ENCODE measurements around the gene PGAP3. TPM values are rescaled to one million over a fixed set of nuclear protein-coding genes. Genes with fewer than 3 reads are reported as not detected.
"Not testable (repeated sequence)": the region's sequence is repeated elsewhere in the genome, so short reads cannot be mapped to it uniquely, and the experiment has no call there.

The PGAP3 gene
- total and polyA plus RNA-seq, 4 donors, result 9.7 to 30.4 (median 25.9) TPM

DNA sequence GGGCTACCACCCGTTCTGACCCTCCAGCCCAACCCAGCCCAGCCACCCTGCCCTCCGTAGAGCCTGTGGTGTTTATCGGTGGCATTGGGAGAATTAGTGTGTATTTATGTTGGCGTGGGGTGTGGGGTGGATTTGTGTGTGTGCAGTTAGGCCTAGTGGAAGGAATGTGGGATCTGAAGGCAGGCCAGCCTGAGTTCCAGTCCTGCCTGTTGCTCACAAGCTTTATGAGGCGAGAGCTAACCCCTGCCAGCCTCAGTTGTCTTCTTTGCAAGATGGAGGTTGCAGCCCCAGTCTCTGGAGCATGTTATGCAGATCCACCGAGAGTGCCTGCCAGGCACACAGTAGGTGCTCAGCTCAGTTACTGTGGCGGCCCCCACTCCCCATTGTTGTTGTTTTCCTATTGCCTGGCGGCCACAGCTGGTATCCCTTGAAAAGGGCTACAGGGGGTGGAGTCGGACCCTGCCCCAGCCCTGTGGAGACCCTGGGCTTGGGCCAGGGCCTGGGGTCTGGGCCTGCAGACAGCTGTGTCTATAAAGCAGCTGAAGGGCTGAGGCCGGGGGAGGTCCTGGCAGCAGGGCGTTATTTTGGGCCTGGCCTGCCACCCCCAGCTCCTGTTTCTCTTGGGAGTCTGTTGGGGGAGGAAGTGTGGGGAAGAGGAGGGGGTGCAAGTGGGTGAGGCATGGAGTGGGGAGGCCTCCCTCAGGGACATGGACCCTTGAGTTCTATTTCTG lies 17.1 kb upstream of the PGAP3 start:
- peaks cover 51% of the 10 kb centered on the region for H3K4me1 ChIP-seq (ENCODE audit: control insufficient read depth, insufficient read depth, low read length)
- H3K36me3 ChIP-seq (ENCODE audit: control insufficient read depth, insufficient read depth, low read length), result peaks cover 39% of the 10 kb centered on the region
- no peaks in the 10 kb centered on the region for H3K9me3 ChIP-seq (ENCODE audit: control insufficient read depth, insufficient read depth, low read length)
- WGBS (ENCODE audit: insufficient coverage), result 45% methylated on average over 10 of the region's 11 CpGs
- H3K27me3 ChIP-seq (ENCODE audit: control insufficient read depth, insufficient read depth, low read length), result peaks cover 12% of the 10 kb centered on the region
- no peak overlapping the region for H3K4me3 ChIP-seq (ENCODE audit: low read depth, low read length)
- peak in 1 of 6 donors; percentile 48 for DNase-seq (ENCODE audit: low read depth in 4 of 6, low spot score in 6 of 6)
- peak overlapping the region; percentile 57 for H3K27ac ChIP-seq (ENCODE audit: low read depth, low read length)

DNA sequence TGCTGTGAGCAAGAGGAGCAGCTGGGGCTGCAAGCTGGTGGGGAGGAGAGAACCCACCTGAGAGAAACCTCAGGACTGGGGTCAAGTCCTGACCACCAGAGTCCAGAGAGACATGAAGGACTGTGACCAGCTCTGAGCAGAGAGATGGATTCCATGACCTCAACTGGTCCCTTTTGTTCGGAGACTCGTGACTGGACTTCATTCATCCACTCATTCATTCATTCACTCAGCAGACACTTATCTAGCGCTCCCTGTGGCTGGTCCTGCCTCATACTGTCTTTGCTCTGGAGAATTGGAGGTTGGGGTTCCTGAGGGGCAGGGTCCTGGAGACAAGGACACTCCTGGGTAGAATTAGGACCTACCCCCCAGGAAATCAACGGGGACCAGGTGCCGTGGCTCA lies 16.1 kb upstream of the PGAP3 start:
- WGBS (ENCODE audit: insufficient coverage), result 100% methylated on average over 2 of the region's 5 CpGs
- Histone ChIP-seq H3K36me3 (ENCODE audit: control insufficient read depth, insufficient read depth, low read length) (peaks cover 28% of the 10 kb centered on the region), H3K4me1 (ENCODE audit: control insufficient read depth, insufficient read depth, low read length) (peaks cover 54% of the 10 kb centered on the region), H3K27ac (ENCODE audit: low read depth, low read length) (no peak overlapping the region), H3K4me3 (ENCODE audit: low read depth, low read length) (no peak overlapping the region), H3K27me3 (ENCODE audit: control insufficient read depth, insufficient read depth, low read length) (peaks cover 21% of the 10 kb centered on the region), H3K9me3 (ENCODE audit: control insufficient read depth, insufficient read depth, low read length) (no peaks in the 10 kb centered on the region)
- DNase-seq (ENCODE audit: low read depth in 4 of 6, low spot score in 6 of 6), result no peak

- no peak overlapping the region for H3K4me3 ChIP-seq (ENCODE audit: low read depth, low read length)
- DNase-seq (ENCODE audit: low read depth in 4 of 6, low spot score in 6 of 6), result peak in 1 of 6 donors; percentile 38
- peaks cover 54% of the 10 kb centered on the region for H3K4me1 ChIP-seq (ENCODE audit: control insufficient read depth, insufficient read depth, low read length)
- peaks cover 22% of the 10 kb centered on the region for H3K27me3 ChIP-seq (ENCODE audit: control insufficient read depth, insufficient read depth, low read length)
- no peaks in the 10 kb centered on the region for H3K9me3 ChIP-seq (ENCODE audit: control insufficient read depth, insufficient read depth, low read length)
- peak overlapping the region; percentile 22 for H3K27ac ChIP-seq (ENCODE audit: low read depth, low read length)
- 47% methylated on average over 6 of the region's 12 CpGs for WGBS (ENCODE audit: insufficient coverage)
- peaks cover 21% of the 10 kb centered on the region for H3K36me3 ChIP-seq (ENCODE audit: control insufficient read depth, insufficient read depth, low read length)
These were observed 15.3 kb upstream of the PGAP3 start for GRCh38 chr17:39702901-39703893.

GRCh38 chr17:39701784-39702422 lies 14.0 kb upstream of the PGAP3 start:
- DNase-seq (ENCODE audit: low read depth in 4 of 6, low spot score in 6 of 6), result no peak
- Histone ChIP-seq H3K27ac (ENCODE audit: low read depth, low read length) (peak overlapping the region; percentile 15), H3K9me3 (ENCODE audit: control insufficient read depth, insufficient read depth, low read length) (no peaks in the 10 kb centered on the region), H3K36me3 (ENCODE audit: control insufficient read depth, insufficient read depth, low read length) (peaks cover 15% of the 10 kb centered on the region), H3K27me3 (ENCODE audit: control insufficient read depth, insufficient read depth, low read length) (peaks cover 22% of the 10 kb centered on the region), H3K4me1 (ENCODE audit: control insufficient read depth, insufficient read depth, low read length) (peaks cover 50% of the 10 kb centered on the region), H3K4me3 (ENCODE audit: low read depth, low read length) (peak overlapping the region; percentile 63)
- whole genome bisulfite sequencing (ENCODE audit: insufficient coverage), result 71% methylated on average over 2 of the region's 4 CpGs

DNA sequence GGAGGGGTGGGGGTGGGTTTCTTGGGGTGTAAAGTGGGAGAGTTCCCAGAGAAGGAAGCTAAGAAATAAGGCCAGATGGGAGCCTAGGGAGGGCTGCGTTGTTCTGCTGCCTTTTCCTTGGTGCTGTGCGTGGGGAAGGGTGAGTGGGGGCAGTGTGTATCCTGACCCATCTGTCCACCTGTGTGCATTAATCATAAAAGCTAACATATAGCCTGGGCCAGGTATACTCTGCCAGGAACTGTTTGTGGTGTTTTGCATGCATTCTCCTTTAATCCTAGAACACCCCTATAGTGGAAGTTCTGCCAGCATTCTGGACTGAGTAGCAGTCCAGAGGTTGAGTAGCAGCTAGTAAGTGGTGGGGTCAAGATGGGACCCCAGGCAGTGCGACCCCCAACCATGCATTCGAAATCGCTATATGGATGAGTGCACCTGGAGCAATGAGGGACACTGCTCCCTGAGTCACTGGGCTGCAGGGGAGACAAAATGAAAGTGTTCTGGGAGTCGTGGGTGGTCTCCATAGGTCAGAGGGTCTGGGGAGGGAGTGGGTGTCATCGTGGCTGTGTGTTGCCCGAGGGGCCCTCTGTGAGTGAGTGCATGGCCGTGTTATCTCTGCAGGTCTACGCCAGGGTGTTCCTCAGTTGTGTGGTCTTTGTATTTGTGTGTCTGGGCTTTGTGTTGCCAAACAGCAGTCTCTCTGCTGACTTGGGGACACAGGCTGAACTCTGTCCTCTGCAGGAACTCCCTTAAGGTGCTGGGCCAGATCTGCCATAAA lies 13.3 kb upstream of the PGAP3 start:
- H3K9me3 ChIP-seq (ENCODE audit: control insufficient read depth, insufficient read depth, low read length), result no peaks in the 10 kb centered on the region
- H3K4me1 ChIP-seq (ENCODE audit: control insufficient read depth, insufficient read depth, low read length), result peaks cover 46% of the 10 kb centered on the region
- no peak for DNase-seq (ENCODE audit: low read depth in 4 of 6, low spot score in 6 of 6)
- H3K27ac ChIP-seq (ENCODE audit: low read depth, low read length), result peak overlapping the region; percentile 83
- peak overlapping the region; percentile 63 for H3K4me3 ChIP-seq (ENCODE audit: low read depth, low read length)
- peaks cover 13% of the 10 kb centered on the region for H3K36me3 ChIP-seq (ENCODE audit: control insufficient read depth, insufficient read depth, low read length)
- H3K27me3 ChIP-seq (ENCODE audit: control insufficient read depth, insufficient read depth, low read length), result peaks cover 22% of the 10 kb centered on the region
- WGBS (ENCODE audit: insufficient coverage), result 22% methylated on average over 8 of the region's 10 CpGs

DNA sequence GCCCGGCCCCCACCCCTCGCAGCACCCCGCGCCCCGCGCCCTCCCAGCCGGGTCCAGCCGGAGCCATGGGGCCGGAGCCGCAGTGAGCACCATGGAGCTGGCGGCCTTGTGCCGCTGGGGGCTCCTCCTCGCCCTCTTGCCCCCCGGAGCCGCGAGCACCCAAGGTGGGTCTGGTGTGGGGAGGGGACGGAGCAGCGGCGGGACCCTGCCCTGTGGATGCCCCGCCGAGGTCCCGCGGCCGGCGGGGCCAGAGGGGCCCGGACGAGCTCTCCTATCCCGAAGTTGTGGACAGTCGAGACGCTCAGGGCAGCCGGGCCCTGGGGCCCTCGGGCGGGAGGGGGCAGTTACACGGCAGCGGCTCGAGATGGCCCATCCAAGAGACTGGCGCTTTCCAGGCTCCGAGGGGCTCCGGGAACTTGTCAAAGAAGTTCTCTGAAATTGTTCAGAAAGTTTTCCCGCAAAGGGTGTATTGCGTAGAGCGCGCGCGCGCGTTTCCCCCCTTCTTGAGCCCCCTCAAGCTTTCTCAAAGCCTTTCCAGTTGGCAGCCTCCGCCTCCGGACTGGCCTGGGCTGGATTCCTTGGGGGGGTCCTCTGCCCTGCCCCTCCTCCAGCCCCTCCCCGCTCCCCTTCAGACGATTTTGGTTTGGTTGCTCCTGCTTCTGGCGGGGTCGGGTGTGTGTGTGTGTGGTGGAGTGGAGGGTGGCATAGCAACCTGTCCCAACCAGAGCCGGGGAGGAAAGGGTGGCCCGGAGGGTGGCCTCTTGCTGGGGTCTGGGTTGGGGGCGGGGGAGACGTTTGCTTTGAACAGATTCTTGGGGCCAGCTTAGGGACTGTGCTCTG lies 12.5 kb upstream of the PGAP3 start:
- H3K4me3 ChIP-seq (ENCODE audit: low read depth, low read length), result peak overlapping the region; percentile 63
- peak overlapping the region; percentile 83 for H3K27ac ChIP-seq (ENCODE audit: low read depth, low read length)
- DNase-seq (ENCODE audit: low read depth in 4 of 6, low spot score in 6 of 6), result peak in 2 of 6 donors; percentile 37 to 74
- peaks cover 46% of the 10 kb centered on the region for H3K4me1 ChIP-seq (ENCODE audit: control insufficient read depth, insufficient read depth, low read length)
- H3K36me3 ChIP-seq (ENCODE audit: control insufficient read depth, insufficient read depth, low read length), result peaks cover 12% of the 10 kb centered on the region
- H3K9me3 ChIP-seq (ENCODE audit: control insufficient read depth, insufficient read depth, low read length), result no peaks in the 10 kb centered on the region
- WGBS (ENCODE audit: insufficient coverage), result 2% methylated on average over 48 of the region's 57 CpGs
- peaks cover 22% of the 10 kb centered on the region for H3K27me3 ChIP-seq (ENCODE audit: control insufficient read depth, insufficient read depth, low read length)

GRCh38 chr17:39699818-39700147 lies 11.9 kb upstream of the PGAP3 start, which contains the start of gene ERBB2:
TSS of gene ERBB2 (plus strand) at chr17:39700064. CDS start at chr17:39700239, 175 bp downstream.
- peaks cover 46% of the 10 kb centered on the region for H3K4me1 ChIP-seq (ENCODE audit: control insufficient read depth, insufficient read depth, low read length)
- H3K27ac ChIP-seq (ENCODE audit: low read depth, low read length), result peak within 1 kb of the TSS; percentile 85
- peaks cover 22% of the 10 kb centered on the region for H3K27me3 ChIP-seq (ENCODE audit: control insufficient read depth, insufficient read depth, low read length)
- H3K36me3 ChIP-seq (ENCODE audit: control insufficient read depth, insufficient read depth, low read length), result peaks cover 12% of the 10 kb centered on the region
- WGBS (ENCODE audit: insufficient coverage), result 2% methylated on average over 14 of the region's 20 CpGs
- DNase-seq (ENCODE audit: low read depth in 4 of 6, low spot score in 6 of 6), result peak in 3 of 6 donors; percentile 39 to 82 (median 57)
- peak within 1 kb of the TSS; percentile 63 for H3K4me3 ChIP-seq (ENCODE audit: low read depth, low read length)
- no peaks in the 10 kb centered on the region for H3K9me3 ChIP-seq (ENCODE audit: control insufficient read depth, insufficient read depth, low read length)

GRCh38 chr17:39699157-39699817 lies 11.4 kb upstream of the PGAP3 start:
- peaks cover 12% of the 10 kb centered on the region for H3K36me3 ChIP-seq (ENCODE audit: control insufficient read depth, insufficient read depth, low read length)
- peak overlapping the region; percentile 85 for H3K27ac ChIP-seq (ENCODE audit: low read depth, low read length)
- H3K9me3 ChIP-seq (ENCODE audit: control insufficient read depth, insufficient read depth, low read length); DNase-seq (ENCODE audit: low read depth in 4 of 6, low spot score in 6 of 6): not testable (repeated sequence)
- peak overlapping the region; percentile 63 for H3K4me3 ChIP-seq (ENCODE audit: low read depth, low read length)
- H3K27me3 ChIP-seq (ENCODE audit: control insufficient read depth, insufficient read depth, low read length), result peaks cover 22% of the 10 kb centered on the region
- peaks cover 43% of the 10 kb centered on the region for H3K4me1 ChIP-seq (ENCODE audit: control insufficient read depth, insufficient read depth, low read length)
- 36% methylated on average over 6 of the region's 11 CpGs for WGBS (ENCODE audit: insufficient coverage)

Measured in spinal cord (tissue), 10 donors.